SU-DHL-6 (cell line): ENCODE results near the gene LONRF2.

ENCODE experiments used
- CTCF ChIP-seq: fragments of 200-600 bp; sonication (generic); IDR thresholded peaks from one replicate; pipeline ENCODE4 v1.5.1; 2017; ENCODE audit warnings: antibody characterized with exemption, mild to moderate bottlenecking, low read length, moderate library complexity; ENCODE audit not compliant: insufficient read depth, poor library complexity, severe bottlenecking
- EZH2phosphoT487 ChIP-seq: fragments of 200-600 bp; sonication (generic), shearing (Covaris generic); conservative IDR thresholded peaks from 2 replicates; pipeline ENCODE4 v1.6.1; 2018; ENCODE audit warnings: mild to moderate bottlenecking, antibody characterized with exemption, low read length, moderate library complexity, mixed read lengths

GRCh38 chr2:100246163-100247145 is 75.8 kb downstream of the LONRF2 start:
- TF ChIP-seq CTCF (no peak), EZH2phosphoT487 (no peak)
